Thymus (tissue), 14 donors: ENCODE measurements around the gene P4HA3. TPM values are rescaled to one million over a fixed set of nuclear protein-coding genes. Genes with fewer than 3 reads are reported as not detected.

Experiments
- DNase-seq, 9 donors: peaks; one replicate each; pipeline ENCODE4 v3.0.0-alpha.2; 2013; ENCODE audit warnings: low spot score in 9 of 9, low read depth in 6 of 9, missing footprints in 1 of 9
- H3K27ac ChIP-seq, 2 donors: one replicate each; pipeline ENCODE4 v1.5.1; 2013; ENCODE audit warnings: control low read depth in 1 of 2, low read depth in 1 of 2, low read length in 1 of 2, mild to moderate bottlenecking in 1 of 2, moderate library complexity in 1 of 2
- H3K27me3 ChIP-seq, 2 donors: one replicate each; pipeline ENCODE4 v1.5.1; 2013; ENCODE audit warnings: low read length in 1 of 2; ENCODE audit not compliant: control insufficient read depth in 2 of 2, insufficient read depth in 1 of 2
- H3K36me3 ChIP-seq, 2 donors: one replicate each; pipeline ENCODE4 v1.5.1; 2013; ENCODE audit warnings: low read length in 1 of 2, mild to moderate bottlenecking in 1 of 2, moderate library complexity in 1 of 2; ENCODE audit not compliant: control insufficient read depth in 2 of 2, insufficient read depth in 2 of 2
- H3K4me1 ChIP-seq, 2 donors: one replicate each; pipeline ENCODE4 v1.5.1; 2013; ENCODE audit warnings: low read length in 2 of 2; ENCODE audit not compliant: control insufficient read depth in 2 of 2, insufficient read depth in 2 of 2
- H3K4me3 ChIP-seq, 2 donors: one replicate each; pipeline ENCODE4 v1.5.1; 2013; ENCODE audit warnings: low read length in 2 of 2, control low read depth in 1 of 2, mild to moderate bottlenecking in 1 of 2
- H3K9me3 ChIP-seq, 2 donors: one replicate each; pipeline ENCODE4 v1.5.1; 2013; ENCODE audit warnings: low read length in 1 of 2, mild to moderate bottlenecking in 1 of 2; ENCODE audit not compliant: control insufficient read depth in 2 of 2, insufficient read depth in 1 of 2
- WGBS: extraction: QIAGEN DNeasy Blood & Tissue Kit; methylation state at CpG from one replicate; pipeline ENCODE4 v1.1.7; 2013; 5-methylcytosine and 5-hydroxymethylcytosine counted together
- long read RNA-seq, 10 donors: transcript quantifications; one replicate each; lab custom pipeline, GENCODE V29; 2026
- polyA plus RNA-seq: library from polyadenylated mRNA; stranded (reverse); fragments of 200-250 nt; gene quantifications from one replicate; pipeline ENCODE4 v1.2.3, GENCODE V29; 2013
- total RNA-seq: library from RNA; stranded (reverse); fragments of 120-200 nt; gene quantifications from one replicate; pipeline ENCODE4 v1.2.4, GENCODE V29; 2013
- donor health status: healthy.

The P4HA3 gene
- 0.09 TPM for total RNA-seq
- polyA plus RNA-seq = 0.18 TPM
- long read RNA-seq, donor 1 = 0 reads
- long read RNA-seq, donor 2 = 0 reads
- long read RNA-seq, donor 3 = 0 reads
- long read RNA-seq, donor 4 = 0 reads
- long read RNA-seq, donor 5 = 0 reads
- long read RNA-seq, donor 6 = 0 reads
- long read RNA-seq, donor 7, partial matches to known transcripts = 0 of 8 reads
- long read RNA-seq, donor 7, other reads (novel, unspliced or antisense) = 8 of 8 reads
- long read RNA-seq, donor 8 = 0 reads
- long read RNA-seq, donor 9 = 0 reads
- long read RNA-seq, donor 10, partial matches to known transcripts = 48 of 55 reads
- long read RNA-seq, donor 10, other reads (novel, unspliced or antisense) = 7 of 55 reads

DNA sequence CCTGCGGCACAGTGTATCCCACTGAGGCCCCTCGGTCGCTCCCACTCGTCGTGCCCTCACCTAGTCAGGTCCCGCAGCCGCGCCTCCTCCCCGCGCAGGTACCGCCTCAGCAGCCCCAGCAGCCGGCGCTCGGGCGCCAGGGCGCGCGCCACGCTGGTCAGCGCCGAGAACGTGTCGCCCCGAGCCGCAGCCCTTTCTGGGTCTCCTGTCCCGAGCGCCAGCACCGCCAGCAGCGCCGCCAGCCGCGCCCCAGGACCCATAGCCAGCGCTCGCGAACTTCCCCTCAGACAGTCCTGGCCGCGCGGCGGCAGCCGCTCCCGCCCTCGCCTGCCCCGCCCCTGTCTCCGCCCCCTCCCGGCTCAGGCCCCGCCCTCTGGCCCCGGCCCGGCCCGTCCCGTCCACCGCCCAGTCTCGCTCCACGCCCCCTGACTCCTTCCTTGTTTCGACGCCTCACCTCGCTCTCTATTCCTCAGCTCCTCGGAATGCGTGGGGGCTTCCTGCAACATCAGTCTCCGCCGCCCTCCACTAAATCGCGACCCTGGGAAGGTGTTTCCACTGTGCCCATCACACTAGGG, at the start of gene P4HA3:
Gene P4HA3, minus strand, starts transcription at position 289 of the 575 bp plus-strand sequence. Its CDS starts 29 bp downstream, at position 260.
- Histone ChIP-seq H3K27me3 (peaks cover 4 to 22% of the 10 kb centered on the region in 2 donors), H3K9me3 (peaks cover 0 to 4% of the 10 kb centered on the region in 2 donors), H3K27ac (no peak within 1 kb of the TSS), H3K36me3 (no peaks in the 10 kb centered on the region), H3K4me1 (peaks cover 3 to 13% of the 10 kb centered on the region in 2 donors), H3K4me3 (peak within 1 kb of the TSS; percentile 16 to 47)
- DNase-seq = peak in 4 of 9 donors; percentile 9 to 39 (median 24)
- WGBS = 8% methylated on average over 62 of the region's 62 CpGs

- no peaks in the 10 kb centered on the region for H3K4me1 ChIP-seq
- H3K27me3 ChIP-seq = no peaks in the 10 kb centered on the region
- H3K27ac ChIP-seq = no peak overlapping the region
- peaks cover 28 to 33% of the 10 kb centered on the region in 2 donors for H3K36me3 ChIP-seq
- H3K4me3 ChIP-seq = no peak overlapping the region
- H3K9me3 ChIP-seq = peaks cover 2 to 8% of the 10 kb centered on the region in 2 donors
- no peak for DNase-seq
- 100% methylated on average over 1 of the region's 1 CpG for WGBS
These were observed 46.0 kb upstream of the P4HA3 start for GRCh38 chr11:74357449-74357848.

- 98% methylated on average over 2 of the region's 2 CpGs for WGBS
- DNase-seq = no peak
These were observed 44.2 kb upstream of the P4HA3 start for GRCh38 chr11:74355626-74356025.

GRCh38 chr11:74354036-74354435, 42.6 kb upstream of the P4HA3 start:
- H3K27ac ChIP-seq = no peak overlapping the region
- H3K9me3 ChIP-seq = no peaks in the 10 kb centered on the region
- H3K36me3 ChIP-seq = peaks cover 17 to 24% of the 10 kb centered on the region in 2 donors
- DNase-seq = no peak
- H3K27me3 ChIP-seq = no peaks in the 10 kb centered on the region
- no peaks in the 10 kb centered on the region for H3K4me1 ChIP-seq
- H3K4me3 ChIP-seq = no peak overlapping the region
- 83% methylated on average over 3 of the region's 3 CpGs for WGBS

More at GRCh38 chr11:74355626-74356025, 44.2 kb upstream of the P4HA3 start:
- Histone ChIP-seq H3K9me3 (peaks cover under 1 to 5% of the 10 kb centered on the region in 2 donors), H3K4me3 (no peak overlapping the region), H3K27ac (no peak overlapping the region), H3K4me1 (no peaks in the 10 kb centered on the region), H3K27me3 (no peaks in the 10 kb centered on the region), H3K36me3 (peaks cover 24 to 25% of the 10 kb centered on the region in 2 donors)

DNA sequence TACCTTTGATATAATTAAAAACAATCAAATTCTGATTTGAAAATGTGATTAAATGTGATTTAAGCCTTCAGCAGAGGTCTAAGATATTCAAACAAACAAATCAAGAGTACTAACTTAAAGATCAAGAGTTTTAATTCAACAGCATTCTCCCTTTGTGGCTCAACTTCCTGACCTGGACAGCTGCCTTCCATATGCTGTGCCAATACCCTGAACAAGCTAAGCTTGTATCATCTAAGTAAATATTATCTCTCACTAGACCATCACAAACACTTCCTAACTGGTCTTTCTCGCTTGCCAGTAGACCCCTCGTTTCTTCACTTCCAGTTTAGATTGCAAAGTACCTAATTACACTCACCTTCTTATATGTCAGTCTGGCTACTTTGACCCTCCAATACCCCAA, 35.9 kb upstream of the P4HA3 start:
- no peak for DNase-seq
- H3K4me3 ChIP-seq = no peak overlapping the region
- no peaks in the 10 kb centered on the region for H3K4me1 ChIP-seq
- 95% methylated on average over 2 of the region's 2 CpGs for WGBS
- H3K9me3 ChIP-seq = no peaks in the 10 kb centered on the region
- H3K27me3 ChIP-seq = no peaks in the 10 kb centered on the region
- H3K27ac ChIP-seq = no peak overlapping the region
- peaks cover 8 to 43% of the 10 kb centered on the region in 2 donors for H3K36me3 ChIP-seq

- Histone ChIP-seq H3K9me3 (no peaks in the 10 kb centered on the region), H3K4me1 (no peaks in the 10 kb centered on the region), H3K27me3 (no peaks in the 10 kb centered on the region), H3K36me3 (peaks cover 23 to 47% of the 10 kb centered on the region in 2 donors), H3K27ac (no peak overlapping the region), H3K4me3 (no peak overlapping the region)
- WGBS = 79% methylated on average over 1 of the region's 1 CpG
- DNase-seq = no peak
These were observed 34.0 kb upstream of the P4HA3 start for GRCh38 chr11:74345420-74345819.

- peaks cover 36 to 57% of the 10 kb centered on the region in 2 donors for H3K36me3 ChIP-seq
- H3K27ac ChIP-seq = no peak overlapping the region
- H3K4me1 ChIP-seq = no peaks in the 10 kb centered on the region
- no peak overlapping the region for H3K4me3 ChIP-seq
- DNase-seq = no peak
- no peaks in the 10 kb centered on the region for H3K27me3 ChIP-seq
- no peaks in the 10 kb centered on the region for H3K9me3 ChIP-seq
- 98% methylated on average over 1 of the region's 1 CpG for WGBS
These were observed 30.5 kb upstream of the P4HA3 start for GRCh38 chr11:74341921-74342320.

- Histone ChIP-seq H3K36me3 (peaks cover 32 to 54% of the 10 kb centered on the region in 2 donors), H3K27me3 (no peaks in the 10 kb centered on the region), H3K4me1 (no peaks in the 10 kb centered on the region), H3K9me3 (no peaks in the 10 kb centered on the region), H3K27ac (no peak overlapping the region), H3K4me3 (no peak overlapping the region)
- DNase-seq = no peak
These were observed 28.2 kb upstream of the P4HA3 start for GRCh38 chr11:74339619-74340018.

DNA sequence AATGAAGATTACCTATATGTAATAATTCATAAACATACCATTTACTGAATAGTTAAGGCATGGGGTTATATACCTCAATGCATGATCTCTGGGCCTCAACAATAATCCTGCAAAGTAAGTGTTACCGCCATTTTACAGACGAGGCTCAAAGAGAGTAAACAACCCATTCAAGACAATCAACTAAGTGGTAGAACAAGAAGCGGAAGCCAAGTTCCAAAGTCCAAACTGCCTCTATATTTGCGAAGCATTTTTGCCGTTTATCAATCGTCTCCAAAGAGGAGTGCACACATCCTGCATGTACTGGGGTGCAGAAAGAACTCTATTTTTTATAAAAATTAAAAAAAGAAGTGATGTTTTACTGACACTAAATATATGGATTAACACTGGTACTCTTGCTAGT, 27.5 kb upstream of the P4HA3 start:
- WGBS = 84% methylated on average over 6 of the region's 6 CpGs
- Histone ChIP-seq H3K36me3 (peaks cover 32 to 53% of the 10 kb centered on the region in 2 donors), H3K27ac (no peak overlapping the region), H3K4me3 (no peak overlapping the region), H3K27me3 (no peaks in the 10 kb centered on the region), H3K4me1 (no peaks in the 10 kb centered on the region), H3K9me3 (no peaks in the 10 kb centered on the region)
- no peak for DNase-seq
